ENCODE measurements around the gene ITGB8. TPM values are rescaled to one million over a fixed set of nuclear protein-coding genes. Genes with fewer than 3 reads are reported as not detected.

Gene ITGB8
- total RNA-seq, 1 donor from 2014 or later = 23.3 TPM

GRCh38 chr7:20354610-20355528 is 24.2 kb downstream of the ITGB8 start:
- Mint-ChIP-seq H3K27ac (no peak overlapping the region), H3K36me3 (peaks cover 6% of the 10 kb centered on the region), H3K27me3 (no peaks in the 10 kb centered on the region), H3K9me3 (peaks cover 4% of the 10 kb centered on the region), H3K4me1 (ENCODE audit: unreplicated experiment) (peaks cover 41% of the 10 kb centered on the region), H3K4me3 (no peak overlapping the region)
- TF ChIP-seq CTCF (conservative IDR thresholded peaks at IDR 0.05) = no peak
- no peak for DNase-seq (ENCODE audit: extremely low spot score, unreplicated experiment)

GRCh38 chr7:20358106-20358505 is 27.4 kb downstream of the ITGB8 start:
- Mint-ChIP-seq H3K4me3 (no peak overlapping the region), H3K36me3 (peaks cover 12% of the 10 kb centered on the region), H3K27ac (no peak overlapping the region), H3K27me3 (no peaks in the 10 kb centered on the region), H3K9me3 (peaks cover 4% of the 10 kb centered on the region), H3K4me1 (ENCODE audit: unreplicated experiment) (peaks cover 26% of the 10 kb centered on the region)
- no peak for TF ChIP-seq CTCF (conservative IDR thresholded peaks at IDR 0.05)
- DNase-seq (ENCODE audit: extremely low spot score, unreplicated experiment) = no peak

GRCh38 chr7:20358762-20359282 is 28.1 kb downstream of the ITGB8 start:
- Mint-ChIP-seq H3K4me3 (no peak overlapping the region), H3K4me1 (ENCODE audit: unreplicated experiment) (peaks cover 23% of the 10 kb centered on the region)
- DNase-seq (ENCODE audit: extremely low spot score, unreplicated experiment) = no peak

GRCh38 chr7:20359341-20359963 is 28.8 kb downstream of the ITGB8 start:
- Mint-ChIP-seq H3K27me3 (no peaks in the 10 kb centered on the region), H3K4me3 (no peak overlapping the region), H3K36me3 (peaks cover 12% of the 10 kb centered on the region), H3K9me3 (peaks cover 4% of the 10 kb centered on the region), H3K27ac (peak overlapping the region; percentile 60), H3K4me1 (ENCODE audit: unreplicated experiment) (peaks cover 23% of the 10 kb centered on the region)
- no peak for DNase-seq (ENCODE audit: extremely low spot score, unreplicated experiment)
- TF ChIP-seq CTCF (conservative IDR thresholded peaks at IDR 0.05) = no peak

More at GRCh38 chr7:20358762-20359282, 28.1 kb downstream of the ITGB8 start:
- peaks cover 8% of the 10 kb centered on the region for H3K36me3 Mint-ChIP-seq
- H3K27me3 Mint-ChIP-seq = no peaks in the 10 kb centered on the region
- TF ChIP-seq CTCF (conservative IDR thresholded peaks at IDR 0.05) = no peak
- H3K9me3 Mint-ChIP-seq = peaks cover 4% of the 10 kb centered on the region
- no peak overlapping the region for H3K27ac Mint-ChIP-seq

GRCh38 chr7:20362574-20363253 is 32.0 kb downstream of the ITGB8 start:
- no peak overlapping the region for H3K4me3 Mint-ChIP-seq
- TF ChIP-seq CTCF (conservative IDR thresholded peaks at IDR 0.05) = no peak
- H3K27me3 Mint-ChIP-seq = no peaks in the 10 kb centered on the region
- DNase-seq (ENCODE audit: extremely low spot score, unreplicated experiment) = no peak
- peaks cover 4% of the 10 kb centered on the region for H3K9me3 Mint-ChIP-seq
- peaks cover 26% of the 10 kb centered on the region for H3K36me3 Mint-ChIP-seq
- no peak overlapping the region for H3K27ac Mint-ChIP-seq
- H3K4me1 Mint-ChIP-seq (ENCODE audit: unreplicated experiment) = peaks cover 13% of the 10 kb centered on the region
